ENCODE data around the gene CLSTN2.

Gene CLSTN2

GRCh38 chr3:140258222-140258724 is 323.3 kb downstream of the CLSTN2 start:
- TF ChIP-seq POLR2AphosphoS5 (IDR thresholded peaks at IDR 0.05; ENCODE audit: low read depth, low read length) (no peak), SIN3A (IDR thresholded peaks at IDR 0.05; ENCODE audit: borderline replicate concordance, insufficient read depth, low read length) (no peak)

GRCh38 chr3:140265302-140265701 is 330.3 kb downstream of the CLSTN2 start:
- TF ChIP-seq FOXP2 (optimal IDR thresholded peaks at IDR 0.05; ENCODE audit: borderline replicate concordance, extremely low read depth, extremely low read length, insufficient read depth), result no peak
- no peak for TF ChIP-seq TAF1 (IDR thresholded peaks at IDR 0.05; ENCODE audit: borderline replicate concordance, insufficient read depth, low read length)
- TF ChIP-seq REST (IDR thresholded peaks at IDR 0.05; ENCODE audit: insufficient read depth in 1 of 2, low read depth in 2 of 2, low read length in 2 of 2), result no peak
- TF ChIP-seq POLR2AphosphoS5 (IDR thresholded peaks at IDR 0.05; ENCODE audit: low read depth, low read length), result no peak
- TF ChIP-seq SIN3A (IDR thresholded peaks at IDR 0.05; ENCODE audit: borderline replicate concordance, insufficient read depth, low read length), result no peak

- no peak for TF ChIP-seq POLR2AphosphoS5 (IDR thresholded peaks at IDR 0.05; ENCODE audit: low read depth, low read length)
- TF ChIP-seq FOXP2 (optimal IDR thresholded peaks at IDR 0.05; ENCODE audit: borderline replicate concordance, extremely low read depth, extremely low read length, insufficient read depth), result no peak
These were observed 333.1 kb downstream of the CLSTN2 start for GRCh38 chr3:140268103-140268502.

- no peak for TF ChIP-seq REST (IDR thresholded peaks at IDR 0.05; ENCODE audit: insufficient read depth in 1 of 2, low read depth in 2 of 2, low read length in 2 of 2)
- no peak for TF ChIP-seq POLR2AphosphoS5 (IDR thresholded peaks at IDR 0.05; ENCODE audit: low read depth, low read length)
- no peak for TF ChIP-seq FOXP2 (optimal IDR thresholded peaks at IDR 0.05; ENCODE audit: borderline replicate concordance, extremely low read depth, extremely low read length, insufficient read depth)
These were observed 333.6 kb downstream of the CLSTN2 start for GRCh38 chr3:140268610-140269009.

GRCh38 chr3:140270329-140270728 is 335.3 kb downstream of the CLSTN2 start:
- TF ChIP-seq FOXP2 (optimal IDR thresholded peaks at IDR 0.05; ENCODE audit: borderline replicate concordance, extremely low read depth, extremely low read length, insufficient read depth), result no peak
- no peak for TF ChIP-seq REST (IDR thresholded peaks at IDR 0.05; ENCODE audit: insufficient read depth in 1 of 2, low read depth in 2 of 2, low read length in 2 of 2)
- TF ChIP-seq POLR2AphosphoS5 (IDR thresholded peaks at IDR 0.05; ENCODE audit: low read depth, low read length), result no peak
- no peak for TF ChIP-seq SIN3A (IDR thresholded peaks at IDR 0.05; ENCODE audit: borderline replicate concordance, insufficient read depth, low read length)
- TF ChIP-seq TAF1 (IDR thresholded peaks at IDR 0.05; ENCODE audit: borderline replicate concordance, insufficient read depth, low read length), result no peak

- TF ChIP-seq POLR2AphosphoS5 (IDR thresholded peaks at IDR 0.05; ENCODE audit: low read depth, low read length) (no peak), REST (IDR thresholded peaks at IDR 0.05; ENCODE audit: insufficient read depth in 1 of 2, low read depth in 2 of 2, low read length in 2 of 2) (no peak), SIN3A (IDR thresholded peaks at IDR 0.05; ENCODE audit: borderline replicate concordance, insufficient read depth, low read length) (no peak), FOXP2 (optimal IDR thresholded peaks at IDR 0.05; ENCODE audit: borderline replicate concordance, extremely low read depth, extremely low read length, insufficient read depth) (no peak), TAF1 (IDR thresholded peaks at IDR 0.05; ENCODE audit: borderline replicate concordance, insufficient read depth, low read length) (no peak)
These were observed 338.7 kb downstream of the CLSTN2 start for GRCh38 chr3:140273542-140274195.
